Heart left ventricle (tissue), 16 donors: ENCODE measurements around the gene LILRB1. TPM values are rescaled to one million over a fixed set of nuclear protein-coding genes. Genes with fewer than 3 reads are reported as not detected.
"Not testable (repeated sequence)": the region's sequence is repeated elsewhere in the genome, so short reads cannot be mapped to it uniquely, and the experiment has no call there.

Source experiments
- ATAC-seq, 4 donors: fragments of 200-7000 bp; cut with Tn5 transposase; one replicate each; pipeline ENCODE4 v1.9.1; 2020 to 2022; ENCODE audit warnings: moderate library complexity in 4 of 4, mild to moderate bottlenecking in 3 of 4, moderate number of reproducible peaks in 1 of 4
- DNase-seq, 5 donors: peaks; one replicate each; pipeline ENCODE4 v3.0.0-alpha.2; 2020
- H3K27ac ChIP-seq, 12 donors: fragments of 200-600 bp; sonication (generic) in 4 of 12; one replicate each; pipeline versions ENCODE4 v1.5.0 to v1.8.0; 2016 to 2022; ENCODE audit warnings: mild to moderate bottlenecking in 2 of 12
- H3K27me3 ChIP-seq, 9 donors: fragments of 200-600 bp; sonication (generic) in 2 of 9; one replicate each; pipeline versions ENCODE4 v1.5.1 to v1.8.0; 2016 to 2022; ENCODE audit warnings: mild to moderate bottlenecking in 3 of 9
- H3K36me3 ChIP-seq, 9 donors: fragments of 200-600 bp; sonication (generic) in 2 of 9; one replicate each; pipeline versions ENCODE4 v1.5.0 to v1.8.0; 2018 to 2022; ENCODE audit warnings: mild to moderate bottlenecking in 2 of 9
- H3K4me1 ChIP-seq, 12 donors: fragments of 200-600 bp; sonication (generic) in 4 of 12; one replicate each; pipeline versions ENCODE4 v1.5.0 to v1.8.0; 2016 to 2022; ENCODE audit warnings: mild to moderate bottlenecking in 3 of 12
- H3K4me3 ChIP-seq, 12 donors: fragments of 200-600 bp; sonication (generic) in 4 of 12; one replicate each; pipeline versions ENCODE4 v1.5.0 to v1.8.0; 2017 to 2022; ENCODE audit warnings: mild to moderate bottlenecking in 9 of 12, moderate library complexity in 4 of 12
- H3K9me3 ChIP-seq, 12 donors: fragments of 200-600 bp; sonication (generic) in 4 of 12; one replicate each; pipeline versions ENCODE4 v1.5.0 to v1.8.0; 2016 to 2022; ENCODE audit warnings: mild to moderate bottlenecking in 1 of 12
- CTCF ChIP-seq, 12 donors: fragments of 200-600 bp; sonication (generic) in 4 of 12; IDR thresholded peaks; one replicate each; pipeline versions ENCODE4 v1.5.0 to v1.8.0; 2018 to 2022; ENCODE audit warnings: antibody characterized with exemption in 12 of 12, mild to moderate bottlenecking in 5 of 12
- POLR2A ChIP-seq, 2 donors: fragments of 450-650 bp; IDR thresholded peaks; one replicate each; pipeline ENCODE4 v1.6.1; 2017; ENCODE audit warnings: antibody characterized with exemption in 2 of 2, mild to moderate bottlenecking in 2 of 2, moderate library complexity in 2 of 2
- WGBS, 4 donors: extraction: QIAGEN DNeasy Blood & Tissue Kit in 2 of 4; methylation state at CpG; one replicate each; pipeline versions ENCODE4 v1.1.5 to v1.1.7; 2013 to 2018; 5-methylcytosine and 5-hydroxymethylcytosine counted together
- intact Hi-C, 10 donors: fragments of 100-400 bp; cut with DNase I; formaldehyde crosslinking; loops; one replicate each; pipeline versions ENCODE4 v1.11.1 to v1.14.2; 2022
- polyA plus RNA-seq, 2 donors: library from polyadenylated mRNA; stranded (reverse); fragments of 200-250 nt; gene quantifications; one replicate each; pipeline ENCODE4 v1.2.3, GENCODE V29; 2013
- total RNA-seq, 9 donors: library from RNA; depleted of rRNA in 2 of 9; stranded (reverse); fragments of >200 nt in 2 of 9; fragmentation: NEBNext Ultra II Directional in 3 of 9; extraction: Animal tissue kit (Norgen Biotek cat#: 25700) in 3 of 9; gene quantifications; one replicate each; pipeline versions ENCODE4 v1.1.0 to v1.2.4, GENCODE V29; 2016 to 2023
- donor health status: ischemic (EF 13 %, LVEDD 7.1; RV severe dilation, severe dysfunction).
- donor health status: healthy with polysubstance abuse.
- donor health status: DM: no; HTN: yes; CAD: no.
- donor health status: DM: no; HTN: no; CAD: no.
- donor health status: ischemic (EF 25% LVEDD 6.9; RV normal size, moderate dysfunction).
- donor health status: ischemic (EF 25% LVEDD 5.7; RV mildly dilated, moderate dysfunction).
- donor health status: healthy.
- donor health status: DM: yes; HTN: yes; CAD: no.
- donor health status: ischemic (EF 35%, LVEDD 5.7; RV mildly dilated, moderate dysfunction).
- donor health status: nonischemic (EF 11% LVEDD 7.7; RV severe dilation, severe dysfunction).
- donor health status: DM: yes; HTN: yes; CAD: no.
- donor health status: PGD.
- donor health status: ischemic (EF 29% LVEDD 5.4; RV normal size, mild dysfunction).
- donor health status: nonischemic (EF 23%, LVEDD 6.1; RV moderate dilation, normal function).

The LILRB1 gene
- total and polyA plus RNA-seq, 11 donors, result 0.16 to 35.6 (median 1.0) TPM

DNA sequence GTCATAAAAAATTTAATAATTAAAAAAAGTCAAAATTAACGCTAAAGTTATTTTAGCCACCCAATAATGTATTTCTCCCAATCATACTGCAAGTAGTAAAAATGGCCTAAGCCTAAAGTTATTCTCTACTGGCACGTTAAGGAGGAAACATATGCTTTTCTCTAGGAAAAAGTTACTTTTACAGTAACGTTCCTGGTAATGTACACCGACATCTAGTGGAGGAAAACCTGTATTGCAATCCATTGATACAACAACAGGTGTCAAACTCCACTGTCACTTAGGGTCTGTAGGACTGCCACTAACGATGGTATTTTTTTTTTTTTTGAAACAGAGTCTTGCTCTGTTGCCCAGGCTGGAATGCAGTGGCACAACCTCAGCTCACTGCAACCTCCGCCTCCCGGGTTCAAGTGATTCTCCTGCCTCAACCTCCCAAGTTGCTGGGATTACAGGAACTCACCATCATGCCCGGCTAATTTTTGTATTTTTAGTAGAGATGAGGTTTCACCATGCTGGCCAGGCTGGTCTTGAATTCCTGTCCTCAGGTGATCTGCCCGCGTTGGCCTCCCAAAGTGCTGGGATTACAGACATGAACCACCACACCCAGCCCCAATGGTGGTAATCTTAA is 46.0 kb downstream of the LILRB1 start:
- intact Hi-C loops, result loop anchor here in 9 of 10 donors (2.0 to 10.0 kb wide), 6 partner anchors 189 to 248 kb away; no protein-coding TSS in a partner anchor
- peak; percentile 74 to 91 (median 84) for TF ChIP-seq CTCF (IDR thresholded peaks at IDR 0.05)
- peaks cover 0 to 13% (median 0%) of the 10 kb centered on the region in 12 donors for H3K4me1 ChIP-seq

GRCh38 chr19:54677217-54677616 is 46.9 kb downstream of the LILRB1 start:
- WGBS, 4 donors, result 60 to 72% (median 64%) methylated on average over 4 of the region's 4 CpGs
- Histone ChIP-seq H3K4me1 (peaks cover 0 to 8% (median 0%) of the 10 kb centered on the region in 12 donors), H3K4me3 (no peak overlapping the region), H3K27ac (no peak overlapping the region), H3K36me3 (no peaks in the 10 kb centered on the region), H3K27me3 (peaks cover 0 to 35% (median 0%) of the 10 kb centered on the region in 9 donors), H3K9me3 (no peaks in the 10 kb centered on the region)
- TF ChIP-seq POLR2A (IDR thresholded peaks at IDR 0.05) (no peak), CTCF (IDR thresholded peaks at IDR 0.05) (no peak)
- ATAC-seq (no peak), DNase-seq (no peak)
- intact Hi-C loops, result loop anchor here in 9 of 10 donors (2.0 to 10.0 kb wide), 6 partner anchors 190 to 248 kb away; no protein-coding TSS in a partner anchor

More for the DNA sequence above, 46.0 kb downstream of the LILRB1 start:
- not testable (repeated sequence) for H3K9me3 ChIP-seq, H3K4me3 ChIP-seq, ATAC-seq, H3K27ac ChIP-seq, H3K36me3 ChIP-seq, DNase-seq
- 22 to 29% (median 24%) methylated on average over 10 of the region's 10 CpGs for WGBS, 4 donors
- H3K27me3 ChIP-seq, result peaks cover 0 to 35% (median 0%) of the 10 kb centered on the region in 9 donors

GRCh38 chr19:54681596-54681995 is 51.3 kb downstream of the LILRB1 start:
- H3K27me3 ChIP-seq, result peaks cover 0 to 36% (median 0%) of the 10 kb centered on the region in 9 donors
- intact Hi-C loops, H3K9me3 ChIP-seq, DNase-seq, H3K4me3 ChIP-seq, H3K36me3 ChIP-seq, H3K27ac ChIP-seq, H3K4me1 ChIP-seq, ATAC-seq: not testable (repeated sequence)
- WGBS, 4 donors, result 77 to 80% (median 77%) methylated on average over 12 of the region's 12 CpGs

GRCh38 chr19:54682306-54682856 is 52.1 kb downstream of the LILRB1 start:
- TF ChIP-seq POLR2A (IDR thresholded peaks at IDR 0.05) (no peak), CTCF (IDR thresholded peaks at IDR 0.05) (no peak)
- WGBS, 4 donors, result 51 to 63% (median 57%) methylated on average over 7 of the region's 7 CpGs
- no peaks in the 10 kb centered on the region for H3K9me3 ChIP-seq
- no peak for ATAC-seq
- intact Hi-C loops, result no loop called here
- no peak overlapping the region for H3K4me3 ChIP-seq
- no peaks in the 10 kb centered on the region for H3K36me3 ChIP-seq
- no peak overlapping the region for H3K27ac ChIP-seq
- H3K4me1 ChIP-seq, result no peaks in the 10 kb centered on the region
- DNase-seq, result no peak
- H3K27me3 ChIP-seq, result peaks cover 0 to 31% (median 0%) of the 10 kb centered on the region in 9 donors
